ENCODE data around the gene KCNH2.

The KCNH2 gene

DNA sequence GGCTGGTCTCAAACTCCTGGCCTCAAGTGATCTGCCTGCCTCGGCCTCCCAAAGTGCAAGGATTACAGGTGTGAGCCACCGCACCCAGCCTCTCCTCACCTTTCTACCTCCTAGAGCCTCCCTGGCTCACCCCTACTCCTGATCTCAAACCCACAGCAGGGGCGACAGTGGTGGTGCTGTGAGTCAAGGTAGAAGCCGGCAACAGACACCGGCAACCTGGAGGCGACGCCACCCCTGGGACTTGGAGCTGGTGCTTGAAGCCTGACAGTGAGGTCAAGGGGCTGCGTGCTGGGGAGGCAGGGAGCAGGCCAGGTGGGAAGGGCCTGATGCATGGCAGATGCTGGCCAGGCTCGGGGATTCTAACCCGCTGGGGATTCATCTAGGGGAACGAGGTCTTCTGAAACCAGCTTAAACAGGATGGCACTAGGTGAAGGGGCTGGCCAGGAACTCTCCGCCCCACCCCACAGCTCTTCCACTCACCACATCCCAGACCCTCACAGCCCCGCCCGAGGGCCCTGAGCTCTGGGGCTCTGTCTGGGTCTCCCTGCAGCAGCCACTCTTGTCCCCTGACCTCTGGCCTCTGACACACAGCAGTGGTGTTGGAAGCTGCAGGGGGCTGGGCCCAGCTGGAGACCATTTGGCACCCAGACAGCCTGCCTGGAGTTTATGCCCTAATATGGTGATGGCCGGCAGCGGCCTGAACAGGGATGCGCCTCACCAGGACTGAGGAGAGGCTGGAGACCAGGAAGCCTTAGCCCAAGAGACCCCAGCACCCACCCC lies 16.4 kb downstream of the KCNH2 start:
- DNase-seq (ENCODE audit: low read depth in 2 of 2) = no peak

DNA sequence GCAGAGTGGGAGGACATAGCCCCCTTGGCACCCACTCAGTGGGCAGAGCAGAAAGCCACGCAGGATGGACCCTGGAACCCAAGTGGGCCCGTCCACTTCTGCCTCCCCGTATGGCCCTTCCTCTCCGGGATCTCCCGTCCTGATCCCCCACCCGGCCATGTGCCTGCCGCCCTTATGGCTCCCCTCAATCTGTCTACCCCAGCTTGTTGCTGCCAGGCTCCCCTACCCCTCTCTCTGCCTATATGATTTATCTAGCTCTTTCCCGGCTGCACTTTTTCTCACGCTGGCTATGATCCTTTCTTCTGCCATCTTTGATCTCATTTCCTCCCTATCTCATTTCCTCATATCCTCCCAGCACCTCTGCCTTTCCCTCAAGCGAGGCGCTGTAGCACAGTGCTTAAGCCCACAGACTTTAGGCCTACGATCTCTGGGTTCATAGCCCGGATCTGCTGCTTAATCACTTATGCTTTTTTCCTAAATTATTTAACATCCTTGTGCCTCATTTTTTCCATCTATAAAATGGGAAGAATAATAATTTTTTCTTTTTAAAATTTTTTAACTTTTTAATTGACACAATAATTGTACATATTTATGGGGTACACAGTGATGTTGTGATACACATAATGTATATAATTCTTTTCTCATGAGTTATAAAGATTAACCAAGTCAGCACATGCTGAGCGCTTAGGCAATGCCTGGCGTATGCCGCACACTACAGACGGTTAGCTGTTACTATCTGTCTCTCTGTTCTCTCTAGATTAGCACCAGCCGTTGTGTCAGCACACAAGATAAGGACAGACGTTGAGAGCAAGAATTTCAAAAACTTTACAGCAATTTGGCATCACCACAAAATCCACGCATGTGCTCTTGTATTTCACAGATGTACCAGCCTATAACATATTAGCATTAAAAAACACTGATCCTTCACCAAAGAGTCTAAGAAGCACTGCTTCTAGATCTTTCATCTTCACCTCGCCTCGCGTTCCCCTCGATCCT lies 18.1 kb downstream of the KCNH2 start:
- no peak for DNase-seq (ENCODE audit: low read depth in 2 of 2)

DNA sequence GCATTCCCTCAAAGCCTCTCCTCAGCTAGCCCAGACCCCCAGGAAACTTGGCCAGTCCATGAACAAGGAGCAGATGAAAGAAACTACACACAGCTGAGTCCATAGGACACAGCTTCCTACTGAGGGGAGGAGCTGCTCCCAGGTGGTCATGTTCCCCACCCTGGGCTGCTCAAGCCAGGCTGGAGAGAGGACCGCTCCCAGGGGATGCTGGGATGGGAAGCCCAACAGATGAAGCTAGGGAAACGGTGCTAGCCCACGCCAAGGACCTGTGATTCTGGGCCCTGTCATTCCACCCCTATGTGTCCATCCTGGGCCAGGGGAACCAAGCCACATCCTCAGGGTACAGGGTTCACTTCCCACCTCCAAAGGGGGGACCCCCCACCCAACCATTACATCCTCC lies 19.0 kb downstream of the KCNH2 start:
- no peak for DNase-seq (ENCODE audit: low read depth in 2 of 2)

DNA sequence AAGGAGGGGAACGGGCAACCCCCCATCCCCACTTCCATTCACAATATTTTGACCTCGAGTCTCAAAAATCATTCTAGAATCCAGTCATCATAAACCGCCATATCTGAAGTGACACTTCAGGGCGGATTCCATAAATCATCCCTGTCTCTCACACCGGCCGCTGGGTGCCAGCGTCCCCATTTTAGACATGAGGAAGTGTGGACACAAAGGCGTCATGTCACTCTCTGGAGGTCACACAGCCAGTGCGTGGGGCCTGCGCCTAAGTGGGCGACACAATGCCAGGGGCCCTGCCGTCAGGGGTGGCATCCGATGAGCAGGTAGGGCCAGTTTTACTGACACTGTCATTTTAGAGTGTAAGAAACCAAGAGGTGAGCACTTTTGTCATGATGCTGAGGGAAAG lies 19.5 kb downstream of the KCNH2 start:
- DNase-seq (ENCODE audit: low read depth in 2 of 2) = no peak

DNA sequence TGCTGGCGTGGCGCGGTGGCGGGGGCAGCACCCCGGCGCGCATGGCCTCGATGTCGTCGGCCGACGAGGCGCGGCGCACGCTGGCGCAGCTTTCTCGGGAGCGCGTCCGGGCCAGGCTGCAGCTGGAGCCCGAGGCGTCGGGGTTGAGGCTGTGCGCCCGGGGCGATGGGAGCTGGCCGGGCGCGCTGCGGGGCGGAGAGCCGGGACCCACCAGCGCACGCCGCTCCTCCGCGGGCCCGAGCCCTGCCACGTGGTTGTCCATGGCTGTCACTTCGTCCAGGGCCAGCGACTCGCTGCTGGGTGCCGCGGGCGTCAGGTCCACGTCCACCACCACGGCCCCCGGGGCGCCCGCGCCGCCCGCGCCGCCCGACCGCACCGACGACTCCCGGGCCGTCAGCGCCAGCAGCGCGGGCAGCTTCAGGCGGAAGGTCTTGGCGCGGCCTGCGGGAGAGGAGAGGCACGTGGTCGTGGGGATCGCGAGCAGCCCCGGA lies 20.0 kb downstream of the KCNH2 start:
- DNase-seq (ENCODE audit: low read depth in 2 of 2) = no peak

DNA sequence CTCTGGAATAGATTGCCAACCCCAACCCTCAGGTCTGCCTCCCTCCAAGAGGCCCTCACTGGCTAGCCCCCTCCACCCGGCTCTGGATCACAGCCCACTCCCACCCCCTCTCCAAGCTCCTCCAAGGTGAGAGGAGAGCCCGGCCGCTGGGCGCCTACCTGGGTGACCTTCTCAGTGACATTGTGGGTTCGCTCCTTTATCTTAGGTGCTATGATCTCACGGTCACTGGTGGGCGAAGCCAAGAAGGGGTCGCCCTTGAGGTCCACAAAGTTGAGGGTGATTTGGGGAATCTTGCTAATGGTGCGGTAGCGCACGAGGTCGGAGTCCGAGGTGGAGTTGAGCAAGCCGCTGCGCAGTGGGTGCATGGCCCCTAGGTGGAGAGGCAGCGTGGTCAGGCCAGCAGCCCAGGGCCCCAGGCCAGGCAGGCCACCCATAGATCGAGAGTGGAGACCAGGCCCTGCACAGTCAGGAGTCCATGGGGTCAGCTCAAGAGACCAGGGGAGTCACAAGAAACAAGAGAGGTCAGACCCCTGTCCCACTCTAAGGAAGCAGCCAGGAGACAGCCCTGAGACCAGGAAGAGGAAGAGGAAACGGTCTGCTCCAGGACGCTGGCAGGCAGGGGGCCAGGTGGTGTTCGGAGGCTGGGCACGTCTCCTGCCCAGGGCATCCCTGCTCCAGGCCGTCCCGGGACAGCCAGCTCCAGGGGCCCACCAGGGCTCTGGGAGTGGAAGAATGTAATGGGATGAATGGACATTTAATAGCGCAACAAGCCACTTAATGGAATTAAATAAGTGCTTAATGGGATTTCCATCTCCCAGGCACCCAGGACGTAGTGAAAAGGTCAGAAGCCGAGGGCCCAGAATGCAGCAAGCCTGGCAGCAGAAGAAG lies 20.7 kb downstream of the KCNH2 start:
- DNase-seq (ENCODE audit: low read depth in 2 of 2) = no peak

DNA sequence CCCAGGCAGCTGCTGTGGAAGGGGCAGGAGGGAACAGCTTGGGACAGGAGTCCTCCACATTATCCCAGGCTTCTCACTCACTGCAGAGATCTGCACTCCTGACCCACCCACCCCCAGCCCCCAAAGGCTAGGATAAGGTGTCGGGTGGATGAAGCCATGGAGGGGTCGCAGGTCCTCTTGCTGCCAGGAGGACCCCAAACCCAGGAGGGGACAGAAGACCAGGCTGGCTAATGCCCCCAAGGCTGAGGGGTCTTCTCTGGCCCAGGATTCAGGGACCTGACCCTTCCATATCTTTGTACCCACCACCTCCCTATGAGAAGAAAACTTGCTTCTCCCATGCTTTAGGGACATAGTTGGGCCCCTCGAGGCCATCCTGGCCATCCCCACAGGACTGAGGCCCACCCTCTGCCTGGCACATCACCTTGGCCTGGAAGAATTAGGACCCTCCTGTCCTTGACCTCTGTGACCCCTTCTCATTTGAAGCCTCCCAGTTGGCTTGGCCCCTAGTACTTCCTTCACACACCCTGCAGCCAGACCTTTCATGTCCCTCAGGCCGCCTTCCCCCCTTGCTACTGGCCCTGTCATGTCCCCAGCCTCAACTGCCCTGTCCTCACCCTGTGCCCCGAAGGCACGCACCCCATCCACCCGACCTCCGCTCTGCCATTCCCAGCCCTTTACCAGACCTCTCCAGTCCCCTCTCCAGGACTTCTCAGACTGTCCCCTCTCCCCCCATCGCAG lies 21.6 kb downstream of the KCNH2 start:
- no peak for DNase-seq (ENCODE audit: low read depth in 2 of 2)

DNA sequence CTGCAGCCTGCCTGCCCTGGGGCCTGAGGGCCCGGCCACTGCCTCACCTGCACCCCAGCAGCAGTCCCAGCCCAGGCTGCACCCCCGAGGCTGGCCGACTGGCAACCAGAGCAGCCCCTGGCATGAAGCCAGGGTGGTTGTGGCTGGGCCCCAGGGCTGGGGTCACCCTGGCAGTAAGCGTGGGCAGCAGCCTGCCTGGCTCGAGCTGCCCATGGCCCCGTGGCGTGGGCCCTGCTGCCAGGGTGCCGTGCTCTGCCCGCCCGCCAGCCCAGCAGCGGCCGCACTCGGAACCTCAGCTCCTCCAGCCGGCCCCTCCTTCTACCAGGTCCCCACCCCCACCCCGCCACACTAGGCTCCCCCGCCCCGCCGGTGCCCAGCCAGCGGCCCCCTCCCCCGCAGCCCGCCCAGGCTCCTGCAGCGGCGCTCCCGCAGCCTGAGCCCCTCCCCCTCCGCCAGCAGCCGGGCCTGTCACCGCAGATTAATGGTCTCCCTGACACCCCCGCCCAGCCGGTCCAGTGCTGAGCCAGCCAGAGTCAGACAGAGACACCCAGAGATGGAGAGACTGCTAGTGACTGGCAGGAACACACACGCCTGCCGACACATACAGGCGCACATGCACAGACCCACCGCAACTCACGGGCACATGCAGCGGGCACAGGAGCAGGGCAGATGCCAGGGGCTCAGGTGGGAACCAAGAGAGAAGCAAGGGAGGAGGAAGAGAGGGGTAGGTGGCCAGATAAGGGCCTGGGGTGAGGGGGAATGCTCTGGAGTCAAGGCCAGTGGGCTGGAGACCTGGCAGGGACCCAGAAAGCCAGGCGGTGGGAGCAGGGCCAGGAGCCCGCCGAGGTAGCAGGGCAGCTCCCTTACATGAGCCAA lies 22.4 kb downstream of the KCNH2 start:
- no peak for DNase-seq (ENCODE audit: low read depth in 2 of 2)

DNA sequence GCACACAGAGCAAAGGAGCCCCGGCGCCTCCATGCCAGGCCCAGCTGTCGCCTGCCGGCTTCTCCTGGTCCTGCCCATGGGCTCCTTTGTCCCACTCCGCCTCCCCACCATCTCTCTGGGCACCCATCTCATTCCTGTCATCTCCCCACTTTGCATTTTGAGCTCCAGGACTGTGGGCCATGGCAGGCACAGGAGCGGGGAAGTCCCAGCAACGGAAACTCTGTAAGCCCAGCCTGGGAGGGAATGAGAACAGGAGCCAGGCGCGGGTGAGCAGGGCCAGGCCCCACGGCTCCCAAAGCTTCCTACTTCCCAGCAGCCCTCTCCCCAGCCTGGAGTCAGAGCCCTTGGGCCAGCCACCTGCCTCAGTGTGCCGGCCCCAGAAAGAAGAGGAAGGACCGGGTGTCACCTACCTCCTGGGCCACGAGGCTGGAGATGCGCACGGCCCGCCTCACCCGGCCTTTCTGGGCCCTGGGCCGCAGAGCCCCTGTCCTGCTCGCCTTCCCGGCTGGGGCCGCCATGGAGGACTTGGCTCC lies 23.1 kb downstream of the KCNH2 start:
- no peak for DNase-seq (ENCODE audit: low read depth in 2 of 2)

DNA sequence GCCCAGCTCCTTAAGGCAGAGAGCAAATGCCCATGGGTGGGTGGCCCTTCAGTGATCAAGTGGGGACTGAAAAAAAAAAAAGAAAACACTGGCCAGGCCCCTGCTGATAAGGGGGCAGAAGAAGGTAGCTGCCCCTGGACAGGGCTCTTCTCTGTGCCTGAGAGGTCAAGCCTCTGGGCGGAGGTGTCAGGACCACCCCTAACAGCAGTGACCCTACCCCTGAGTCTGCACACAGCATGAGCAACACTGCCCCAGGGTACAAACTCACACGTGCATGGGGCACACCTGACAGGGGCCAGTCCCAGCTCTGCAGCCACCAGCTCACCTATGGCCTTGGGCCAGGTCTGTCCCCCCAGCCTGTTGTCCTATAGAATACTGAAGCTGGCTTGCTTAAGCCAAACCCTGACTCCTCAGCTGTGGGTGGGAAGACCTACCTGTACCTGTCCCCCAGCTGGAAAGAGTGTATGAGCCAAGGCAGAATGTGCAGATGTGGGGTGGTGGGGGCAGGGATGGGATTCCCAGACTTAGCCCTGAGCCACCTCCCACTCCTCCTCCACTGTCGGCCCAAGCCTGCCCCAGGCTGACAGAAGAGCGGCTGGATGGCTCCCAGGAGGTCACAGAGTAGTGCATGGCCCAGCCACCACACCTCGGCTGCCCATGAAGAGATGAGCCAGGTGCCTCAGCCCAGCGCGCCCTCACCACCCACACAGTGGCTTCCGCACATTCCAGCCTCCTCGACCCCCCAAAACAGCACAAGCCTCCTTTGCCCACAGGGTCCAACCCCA lies 23.7 kb downstream of the KCNH2 start:
- no peak for DNase-seq (ENCODE audit: low read depth in 2 of 2)

DNA sequence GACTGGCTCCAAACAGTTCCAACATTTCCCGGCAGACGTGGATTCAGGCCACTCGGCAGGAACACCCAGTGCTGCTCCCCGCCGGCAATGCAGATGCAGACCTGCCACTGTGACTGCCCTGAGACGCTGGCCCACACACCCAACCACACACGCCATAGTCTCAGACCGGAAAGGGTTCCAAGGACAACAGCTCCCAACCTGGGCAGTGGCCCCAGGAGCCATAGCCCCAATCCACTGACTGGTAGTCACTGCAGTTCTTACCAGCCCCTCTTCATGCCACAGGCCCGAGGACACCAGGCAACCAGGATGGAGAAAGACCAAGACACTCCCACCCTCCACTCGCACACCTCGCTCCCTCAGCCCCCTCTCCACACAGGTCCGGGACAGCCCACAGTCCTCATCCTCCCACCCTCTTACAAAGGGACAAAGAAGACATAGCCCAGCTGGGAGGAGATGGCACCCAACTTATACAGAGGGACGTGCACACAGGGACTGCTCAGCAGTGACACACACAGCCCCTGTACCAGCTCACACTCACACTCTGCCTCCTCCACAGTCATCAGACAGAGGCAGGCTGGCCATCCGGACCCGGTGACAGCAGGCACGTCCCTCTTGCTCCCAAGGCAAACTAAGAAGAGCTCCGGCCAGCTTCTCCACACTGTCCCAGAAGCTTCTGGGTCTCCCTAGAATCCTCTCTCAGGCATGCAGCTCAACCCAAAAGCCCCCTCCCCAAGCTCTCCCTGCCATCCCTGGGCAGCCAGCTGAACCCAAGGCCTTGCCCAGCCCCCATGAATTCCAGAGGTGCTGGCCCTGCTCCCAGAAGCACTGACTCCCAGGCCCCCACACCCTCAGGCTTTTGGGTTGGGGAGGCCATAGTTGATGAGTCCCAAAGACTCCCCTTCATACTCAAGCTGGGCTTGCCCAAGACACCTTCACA lies 24.8 kb downstream of the KCNH2 start:
- no peak for DNase-seq (ENCODE audit: low read depth in 2 of 2)

DNA sequence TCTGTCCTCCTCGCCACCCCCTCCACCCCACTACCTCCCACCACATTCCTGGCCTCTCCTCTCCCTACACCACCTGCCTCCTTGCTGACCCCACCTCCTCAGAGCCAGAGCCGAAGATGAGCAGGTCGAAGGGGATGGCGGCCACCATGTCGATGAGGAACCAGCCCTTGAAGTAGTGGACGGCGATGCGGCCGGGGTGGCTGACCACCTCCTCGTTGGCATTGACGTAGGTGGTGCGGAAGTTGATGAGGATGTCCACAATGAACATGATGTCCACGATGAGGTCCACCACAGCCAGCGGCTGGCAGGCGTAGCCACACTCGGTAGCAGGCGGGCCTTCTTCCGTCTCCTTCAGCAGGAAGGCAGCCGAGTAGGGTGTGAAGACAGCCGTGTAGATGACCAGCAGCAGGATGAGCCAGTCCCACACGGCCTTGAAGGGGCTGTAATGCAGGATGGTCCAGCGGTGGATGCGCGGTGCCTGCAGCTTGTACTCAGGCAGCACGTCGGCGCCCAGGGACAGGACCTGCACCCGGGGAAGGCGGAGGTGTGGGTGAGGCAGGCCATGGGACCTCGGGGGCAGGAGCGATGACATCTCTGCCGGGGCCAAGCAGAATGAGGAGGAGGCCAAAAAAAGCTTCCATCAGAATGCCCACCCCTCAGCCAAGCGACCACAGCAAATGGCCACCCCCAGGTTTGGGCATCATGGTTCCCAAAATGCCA lies 25.6 kb downstream of the KCNH2 start:
- no peak for DNase-seq (ENCODE audit: low read depth in 2 of 2)

DNA sequence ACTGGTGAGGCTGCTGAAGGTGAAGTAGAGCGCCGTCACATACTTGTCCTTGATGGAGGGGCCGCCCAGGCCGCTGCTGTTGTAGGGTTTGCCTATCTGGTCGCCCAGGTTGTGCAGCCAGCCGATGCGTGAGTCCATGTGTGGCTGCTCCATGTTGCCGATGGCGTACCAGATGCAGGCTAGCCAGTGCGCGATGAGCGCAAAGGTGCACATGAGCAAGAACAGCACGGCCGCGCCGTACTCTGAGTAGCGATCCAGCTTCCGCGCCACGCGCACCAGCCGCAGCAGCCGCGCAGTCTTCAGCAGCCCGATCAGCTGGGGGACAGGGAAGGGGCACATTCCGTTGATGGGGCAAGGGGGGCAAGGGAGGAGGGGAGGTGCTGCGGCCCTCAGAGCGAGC lies 26.6 kb downstream of the KCNH2 start:
- DNase-seq (ENCODE audit: low read depth in 2 of 2) = no peak

DNA sequence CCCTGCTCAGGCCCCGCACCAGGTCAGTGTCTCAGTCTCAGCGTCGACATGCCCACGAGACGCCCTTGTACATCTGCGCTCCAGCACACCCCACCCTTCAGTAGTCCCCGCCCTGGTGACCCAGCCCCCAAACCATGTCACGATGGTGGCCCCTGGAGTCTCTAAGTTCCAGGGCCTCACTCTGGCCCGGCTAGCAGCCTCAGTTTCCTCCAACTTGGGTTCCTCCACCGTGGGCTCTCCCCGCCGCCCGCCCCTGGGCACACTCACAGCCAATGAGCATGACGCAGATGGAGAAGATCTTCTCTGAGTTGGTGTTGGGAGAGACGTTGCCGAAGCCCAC lies 27.0 kb downstream of the KCNH2 start:
- no peak for DNase-seq (ENCODE audit: low read depth in 2 of 2)

DNA sequence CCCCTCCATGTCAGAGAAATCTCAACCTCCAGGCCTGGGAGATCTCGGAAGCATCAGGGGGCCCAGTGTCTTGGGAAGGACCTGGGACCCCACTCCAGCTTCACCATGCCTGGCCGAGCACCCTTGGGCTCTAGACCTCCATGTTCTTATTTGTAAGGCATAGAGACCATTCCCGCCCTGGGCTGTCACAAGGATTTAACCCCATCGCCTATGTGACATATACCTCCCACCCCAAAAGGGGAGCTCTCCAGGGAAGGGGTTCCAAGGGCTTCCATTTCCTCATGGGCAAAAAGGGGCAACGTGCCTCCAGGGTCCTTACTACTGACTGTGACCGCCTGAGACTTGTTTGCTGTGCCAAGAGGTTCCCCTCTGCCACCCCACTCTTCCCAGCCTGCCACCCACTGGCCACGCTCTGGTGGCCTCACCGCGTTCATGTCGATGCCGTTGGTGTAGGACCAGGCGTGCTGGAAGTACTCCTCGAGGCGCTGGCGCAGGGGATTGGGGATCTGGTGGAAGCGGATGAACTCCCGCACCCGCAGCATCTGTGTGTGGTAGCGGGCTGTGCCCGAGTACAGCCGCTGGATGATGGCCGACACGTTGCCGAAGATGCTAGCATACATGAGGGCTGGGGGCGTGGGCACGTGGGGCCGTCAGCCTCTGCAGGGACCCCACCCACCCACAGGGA lies 27.5 kb downstream of the KCNH2 start:
- DNase-seq (ENCODE audit: low read depth in 2 of 2) = no peak

DNA sequence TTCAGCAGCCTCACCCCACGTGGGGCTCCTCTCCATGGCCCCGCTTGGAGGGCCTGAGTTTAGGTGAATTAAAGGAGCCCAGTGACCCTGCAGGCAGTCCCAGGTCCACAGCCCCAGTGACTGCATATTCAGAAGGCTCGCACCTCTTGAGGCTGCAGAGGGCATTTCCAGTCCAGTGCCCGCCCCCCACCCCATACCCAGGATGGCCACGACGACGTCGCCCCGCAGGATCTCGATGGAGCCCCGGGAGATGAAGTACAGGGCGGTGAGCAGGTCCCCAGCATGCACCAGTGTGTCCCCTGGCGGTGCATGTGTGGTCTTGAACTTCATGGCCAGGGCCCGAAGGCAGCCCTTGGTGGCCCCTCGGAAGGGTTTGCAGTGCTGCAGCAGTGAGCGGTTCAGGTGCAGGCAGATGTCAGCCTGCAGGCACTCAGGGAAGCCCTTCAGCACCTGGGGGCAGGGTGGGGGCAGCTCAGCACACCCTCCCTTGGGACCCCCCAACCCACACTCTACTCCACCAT lies 28.1 kb downstream of the KCNH2 start:
- no peak for DNase-seq (ENCODE audit: low read depth in 2 of 2)
